Right hindlimb (tissue), 1 donor: ENCODE data around the gene ATP8B1.
"Not testable (repeated sequence)": the region's sequence is repeated elsewhere in the genome, so short reads cannot be mapped to it uniquely, and the experiment has no call there.

Experiments
- DNase-seq: peaks from one replicate; pipeline ENCODE4 v3.0.0-alpha.2; 2018

ATP8B1 gene

DNA sequence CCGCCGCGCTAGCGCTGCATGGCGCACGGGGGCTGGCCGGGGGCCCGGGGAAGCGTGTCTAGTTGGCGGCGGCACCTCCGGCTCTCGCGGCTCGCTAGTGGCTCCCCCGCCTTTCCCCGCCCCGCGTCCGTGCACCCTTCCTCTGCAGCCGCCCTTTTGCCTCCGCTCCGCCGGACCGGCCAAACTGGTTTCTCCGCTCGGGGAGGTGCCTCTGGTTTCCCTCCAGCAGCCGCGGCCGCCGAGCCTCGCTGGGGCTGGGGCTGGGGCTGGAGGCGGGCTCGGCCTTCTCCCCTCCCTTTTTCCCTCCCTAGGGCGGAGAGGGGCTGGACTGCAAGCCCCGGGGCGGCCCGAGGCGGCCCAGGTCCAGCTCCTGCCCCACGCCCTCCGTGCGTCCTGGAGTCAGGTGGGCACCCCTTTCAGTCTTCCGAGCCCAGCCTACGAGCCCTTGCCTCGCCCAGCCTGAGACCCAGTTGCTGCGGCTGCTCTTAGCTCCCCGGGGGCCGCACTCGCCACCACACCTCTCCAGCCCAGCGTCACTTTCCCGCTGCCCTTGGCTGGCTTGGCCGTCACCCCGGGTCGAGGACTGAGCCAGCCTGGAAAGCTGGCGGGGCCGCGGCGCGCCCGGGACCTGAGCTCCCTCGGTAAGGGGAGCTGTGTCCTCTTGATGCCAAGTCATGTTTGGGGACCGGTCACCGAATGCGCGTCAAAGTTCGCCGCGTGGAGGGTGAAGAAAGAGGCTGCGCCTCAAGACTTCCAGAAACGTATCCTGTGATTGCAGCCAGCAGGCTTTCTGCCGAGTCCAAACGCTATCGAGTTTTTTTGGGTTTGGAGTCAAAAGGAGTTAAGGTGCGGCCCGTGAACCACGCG is at the start of gene ATP8B1:
Gene ATP8B1 (minus strand): TSS at position 213 of the 867 bp plus-strand sequence. CDS start 71,508 bp downstream, outside the sequence.
- DNase-seq: peak; percentile 73

DNA sequence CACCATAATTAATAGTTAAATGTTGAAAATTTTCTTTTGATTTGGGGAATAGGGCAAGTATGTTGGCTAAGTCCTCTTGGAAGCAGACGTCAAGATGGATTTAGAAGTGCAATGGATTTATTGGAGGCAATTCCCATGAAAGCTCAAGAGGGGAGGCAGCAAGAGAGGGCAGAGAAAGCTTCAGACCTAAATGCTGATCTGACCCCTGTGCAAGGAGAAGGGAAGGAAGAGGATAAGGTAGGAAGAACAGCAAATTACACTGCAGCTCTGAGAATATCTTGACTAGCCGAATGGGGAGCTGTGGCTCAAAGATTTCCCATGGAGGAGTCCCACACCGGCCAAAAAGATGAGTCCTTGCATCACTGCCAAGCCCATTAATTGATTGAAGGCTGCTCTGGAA is 46.9 kb upstream of the ATP8B1 start:
- no peak for DNase-seq

DNA sequence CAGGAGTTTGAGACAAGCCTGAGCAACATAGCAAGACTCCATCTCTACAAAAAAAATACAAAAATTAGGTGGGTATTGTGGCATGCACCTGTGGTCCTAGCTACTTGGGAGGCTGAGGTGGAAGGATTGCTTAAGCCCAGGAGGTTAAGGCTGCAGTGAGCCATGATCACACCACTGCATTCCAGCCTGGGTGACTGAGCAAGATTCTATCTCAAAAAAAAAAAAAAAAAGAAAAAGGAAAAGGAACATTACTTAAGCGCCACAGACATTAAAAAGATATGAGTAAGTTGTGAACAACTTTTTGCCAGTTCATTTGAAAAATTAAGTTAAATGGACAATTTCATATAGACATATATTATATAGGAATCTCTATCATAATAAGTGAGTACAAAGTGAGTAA is 45.3 kb upstream of the ATP8B1 start:
- DNase-seq: not testable (repeated sequence)

DNA sequence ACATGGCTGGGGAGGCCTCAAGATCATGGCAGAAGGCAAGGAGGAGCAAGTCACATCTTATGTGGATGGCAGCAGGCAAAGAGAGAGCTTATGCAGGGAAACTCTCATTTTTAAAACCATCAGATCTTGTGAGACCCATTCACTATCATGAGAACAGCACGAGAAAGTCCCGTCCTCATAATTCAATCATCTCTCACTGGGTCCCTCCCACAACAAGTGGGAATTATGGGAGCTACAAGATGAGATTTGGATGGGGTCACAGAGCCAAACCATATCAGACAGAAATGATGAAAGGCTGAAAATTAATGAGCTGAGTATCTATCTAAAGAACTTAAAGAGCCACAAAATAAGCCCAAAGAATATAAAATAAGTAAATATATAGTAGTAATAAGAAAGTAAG is 44.3 kb upstream of the ATP8B1 start:
- DNase-seq: not testable (repeated sequence)

DNA sequence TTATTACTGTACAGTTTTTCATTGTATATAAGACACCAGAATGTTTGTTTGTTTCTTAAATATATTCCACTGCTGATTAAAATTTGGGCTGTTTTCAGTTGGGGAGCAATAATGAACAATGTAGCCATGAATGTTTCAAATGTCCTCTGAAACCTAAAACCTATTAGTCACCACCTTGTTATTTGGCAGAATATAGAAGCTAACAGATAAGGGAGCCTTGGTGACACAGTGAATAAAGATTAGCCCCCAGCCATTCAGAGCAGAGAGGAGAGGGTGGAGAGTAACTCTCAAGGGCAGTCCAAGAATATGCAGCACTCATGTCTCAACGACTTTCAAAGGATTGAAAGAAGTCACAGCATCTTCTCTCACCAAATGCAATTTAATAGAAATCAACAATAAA is 43.1 kb upstream of the ATP8B1 start:
- no peak for DNase-seq

DNA sequence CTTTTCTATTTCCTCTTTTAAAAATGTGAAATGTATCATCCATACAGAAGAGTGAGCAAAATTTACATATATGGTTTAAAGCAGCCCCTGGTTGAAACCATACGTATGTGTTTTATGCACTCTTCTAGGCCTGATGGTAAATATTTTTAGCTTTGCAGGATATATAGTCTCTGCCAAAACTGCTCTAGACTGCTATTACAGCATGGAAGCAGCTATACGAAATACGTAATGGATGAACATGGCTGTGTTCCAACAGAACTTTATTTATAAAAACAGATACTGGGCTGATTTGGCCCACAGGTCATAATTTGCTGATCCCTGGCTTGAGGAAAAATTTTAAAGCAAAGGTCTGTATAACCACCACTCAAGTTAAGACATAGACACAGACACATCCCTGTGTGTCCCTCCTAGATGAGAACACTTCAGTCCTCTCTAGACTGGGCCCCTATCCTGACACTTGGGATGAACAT is 42.5 kb upstream of the ATP8B1 start:
- DNase-seq: no peak

DNA sequence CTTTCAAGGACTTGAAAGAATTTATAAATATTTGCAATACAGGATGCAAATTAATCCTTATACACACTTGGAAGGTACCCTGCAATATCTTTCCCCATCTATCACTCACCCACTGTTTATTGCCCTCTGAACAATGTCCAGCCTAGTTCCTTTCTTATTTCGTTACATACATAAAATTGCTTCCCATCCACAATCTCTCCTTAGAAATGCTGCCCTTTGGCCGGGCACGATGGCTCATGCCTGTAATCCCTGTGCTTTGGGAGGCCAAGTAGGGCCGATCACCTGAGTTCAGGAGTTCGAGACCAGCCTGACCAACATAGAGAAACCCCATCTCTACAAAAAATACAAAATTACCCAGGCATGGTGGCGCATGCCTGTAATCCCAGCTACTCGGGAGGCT is 41.2 kb upstream of the ATP8B1 start:
- DNase-seq: no peak

DNA sequence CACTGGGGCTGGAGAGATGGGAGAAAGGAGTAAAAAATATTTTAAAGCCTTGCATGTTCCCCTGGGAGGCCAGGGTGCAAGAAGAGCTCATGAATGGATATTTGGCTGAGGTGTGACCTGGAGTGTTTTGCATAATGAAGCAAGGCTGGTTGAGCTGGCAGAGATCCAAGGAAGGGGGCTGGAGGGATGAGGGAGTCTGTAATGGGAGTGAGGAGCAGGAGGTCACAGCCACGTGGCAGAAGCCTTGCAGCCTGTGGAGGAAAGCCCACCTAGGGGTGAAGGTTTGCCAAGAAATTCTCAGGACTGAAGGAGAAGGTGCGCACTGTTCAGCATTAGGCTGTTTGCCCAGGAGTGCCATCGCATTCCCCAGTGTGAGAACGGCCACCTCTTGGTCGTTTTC is 40.3 kb upstream of the ATP8B1 start:
- no peak for DNase-seq

DNA sequence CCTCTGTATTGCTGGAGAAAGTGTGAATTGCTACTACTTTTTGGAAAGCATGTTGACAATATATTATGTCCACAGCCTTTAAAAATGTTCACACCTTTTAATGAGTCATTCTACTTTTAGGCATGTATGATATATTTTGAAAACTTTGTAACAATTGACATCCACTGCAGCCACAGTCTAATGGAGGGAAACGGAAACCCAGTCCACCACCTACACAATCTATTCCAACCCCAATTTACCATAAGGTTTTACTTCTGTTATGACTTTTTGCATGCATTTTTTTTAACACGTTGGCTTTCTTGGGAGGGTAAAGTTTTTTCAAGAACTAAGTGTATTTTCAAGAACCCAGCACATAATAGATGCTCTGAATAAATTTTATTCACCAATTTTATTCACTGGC is 38.5 kb upstream of the ATP8B1 start:
- no peak for DNase-seq

DNA sequence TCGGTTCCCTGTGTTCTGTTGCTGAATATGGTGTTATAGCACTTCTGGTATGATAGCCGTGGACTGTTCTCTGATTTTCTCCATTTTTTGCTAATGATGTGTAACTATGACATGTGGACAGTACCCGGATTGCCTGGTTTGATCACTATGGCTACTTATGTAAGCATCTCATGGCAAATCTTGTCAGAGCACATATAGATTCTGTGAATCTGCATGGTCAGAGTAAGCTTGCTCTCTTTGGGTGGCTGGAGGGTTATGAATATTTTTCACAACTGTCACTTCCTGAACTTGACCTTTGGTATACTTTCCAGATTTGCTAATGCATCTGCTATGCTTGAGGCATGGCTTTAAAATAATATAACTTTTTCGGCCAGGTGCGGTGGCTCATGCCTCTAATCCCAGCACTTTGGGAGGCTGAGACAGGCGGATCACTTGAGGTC is 36.8 kb upstream of the ATP8B1 start:
- no peak for DNase-seq

DNA sequence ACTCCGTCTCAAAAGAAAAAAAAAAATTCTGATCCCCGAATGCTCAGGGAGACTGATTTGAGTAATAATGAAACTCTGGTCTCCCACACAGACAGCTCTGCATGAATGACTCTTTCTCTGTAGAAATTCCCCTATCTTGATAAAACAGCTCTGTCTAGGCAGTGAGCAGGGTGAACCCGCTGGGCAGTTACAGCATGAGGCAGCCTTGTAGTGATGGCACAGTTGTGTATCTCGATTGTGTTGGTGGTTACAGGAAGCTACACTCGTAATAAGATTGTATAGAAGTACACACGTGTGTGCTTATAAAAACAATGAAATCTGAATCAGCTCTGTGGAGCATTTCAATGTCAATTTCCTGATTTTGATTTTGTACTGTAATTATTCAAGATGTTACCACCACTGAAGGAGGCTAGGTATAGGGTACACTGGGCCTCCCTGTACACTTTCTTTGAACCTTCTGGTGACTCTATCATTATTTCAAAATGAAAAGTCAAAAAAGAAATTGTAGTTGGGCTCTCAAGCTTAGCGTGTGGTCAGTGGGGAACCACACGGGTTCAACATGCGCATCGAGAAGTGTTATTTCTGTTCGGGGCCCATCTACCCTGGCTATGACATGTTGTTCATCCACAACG is 34.9 kb upstream of the ATP8B1 start:
- no peak for DNase-seq

DNA sequence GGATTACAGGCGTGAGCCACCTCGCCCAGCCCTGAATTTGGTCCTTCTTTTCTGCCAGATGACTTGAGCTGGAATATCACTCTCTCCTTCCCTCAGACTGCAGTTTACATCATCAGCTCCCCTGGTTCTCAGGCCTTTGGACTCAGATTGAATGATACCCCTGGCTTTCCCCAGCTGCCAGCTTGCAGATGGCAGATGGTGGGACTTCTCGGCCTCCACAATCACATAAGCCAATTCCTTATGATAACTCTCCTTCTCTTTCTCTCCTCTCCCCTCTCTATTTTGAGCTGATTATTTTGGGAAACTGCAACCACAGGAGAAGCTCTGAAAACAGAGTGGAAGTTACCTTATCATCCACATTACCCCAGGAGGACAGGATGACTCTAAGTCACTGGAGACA is 33.4 kb upstream of the ATP8B1 start:
- DNase-seq: no peak

DNA sequence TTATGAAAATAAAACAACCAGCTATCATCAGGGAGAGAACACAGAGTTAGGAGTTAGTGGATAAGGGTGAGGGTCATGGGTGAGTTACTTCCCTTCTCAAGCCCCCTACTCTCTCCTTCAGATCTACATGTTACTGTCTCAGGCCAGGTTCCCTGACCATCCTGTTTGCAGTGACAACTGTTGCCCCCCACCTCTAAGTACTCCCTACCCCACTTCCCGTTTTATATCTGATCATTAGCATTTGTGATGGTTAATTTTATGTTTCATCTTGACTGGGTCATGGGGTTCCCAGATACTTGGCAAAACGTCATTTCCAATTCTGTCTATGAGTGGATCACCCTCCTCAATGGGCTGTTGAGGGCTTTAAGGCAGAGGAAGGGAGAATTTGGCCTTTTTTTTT is 32.8 kb upstream of the ATP8B1 start:
- no peak for DNase-seq

DNA sequence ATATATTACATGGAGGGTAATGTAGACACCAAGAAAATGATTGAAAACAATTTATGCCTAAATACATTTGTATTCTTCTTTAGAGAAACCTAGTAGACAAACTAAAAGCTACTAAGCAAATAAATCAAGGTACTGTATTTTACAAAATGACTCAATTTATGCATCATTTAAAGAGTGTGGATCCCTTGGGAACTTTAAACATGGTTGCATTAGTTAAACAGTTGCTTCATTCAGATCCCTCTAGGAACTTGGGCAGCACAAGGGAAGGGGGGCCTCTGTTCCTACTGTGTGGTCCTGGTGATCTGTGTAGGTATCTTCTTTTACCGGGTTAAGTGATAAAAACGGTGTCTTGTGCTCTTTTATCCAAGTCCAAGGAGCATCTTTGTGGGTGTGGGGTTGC is 31.5 kb upstream of the ATP8B1 start:
- no peak for DNase-seq

DNA sequence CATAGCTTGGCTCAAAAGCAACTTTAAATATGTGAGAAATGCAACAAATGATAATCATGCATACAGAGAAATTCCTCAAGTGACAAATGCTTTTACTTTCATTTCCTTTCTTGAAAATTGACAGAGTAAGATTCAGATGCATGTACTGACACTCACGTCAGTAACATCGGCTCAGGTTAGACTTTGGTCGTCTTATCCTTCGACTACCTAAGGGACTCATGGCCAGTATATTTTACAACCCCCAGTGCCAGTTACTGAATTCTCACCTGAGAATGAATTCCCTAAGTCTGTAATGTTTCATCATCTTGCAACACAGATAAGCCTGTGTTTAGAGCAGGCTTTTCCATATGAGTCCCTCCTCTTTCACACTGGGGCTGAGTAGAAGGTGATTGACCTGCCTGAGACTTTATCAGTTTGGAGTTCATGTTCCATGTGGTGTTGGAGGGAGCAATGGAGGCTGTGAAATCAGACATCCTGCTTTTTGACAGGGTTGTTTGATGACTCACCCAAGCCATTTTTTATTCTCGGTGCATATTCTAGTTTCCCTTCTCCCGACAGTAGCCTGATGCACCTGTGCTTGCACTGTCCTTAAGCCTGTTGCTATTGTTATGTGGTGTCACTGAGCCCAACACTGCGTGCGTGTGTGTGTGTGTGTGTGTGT is 30.5 kb upstream of the ATP8B1 start:
- no peak for DNase-seq

DNA sequence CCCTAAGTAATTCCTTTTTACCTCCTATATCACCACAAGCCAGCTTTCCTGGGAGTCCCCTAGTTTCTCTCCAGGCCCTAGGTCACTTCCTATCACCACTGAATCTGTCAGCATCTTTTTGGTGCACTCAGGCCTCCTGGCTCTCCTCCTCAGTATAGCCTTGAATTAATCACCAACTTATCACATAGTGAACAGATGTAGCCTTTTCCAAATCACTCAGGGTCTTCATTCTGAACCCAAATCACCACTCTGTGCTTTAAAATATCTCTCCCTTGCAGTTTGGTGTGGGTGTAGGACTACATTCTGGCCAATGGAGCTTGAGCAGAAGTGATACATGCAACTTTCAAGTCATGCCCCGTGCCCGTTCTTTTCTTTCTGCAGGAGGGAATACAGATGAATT is 29.6 kb upstream of the ATP8B1 start:
- DNase-seq: no peak

DNA sequence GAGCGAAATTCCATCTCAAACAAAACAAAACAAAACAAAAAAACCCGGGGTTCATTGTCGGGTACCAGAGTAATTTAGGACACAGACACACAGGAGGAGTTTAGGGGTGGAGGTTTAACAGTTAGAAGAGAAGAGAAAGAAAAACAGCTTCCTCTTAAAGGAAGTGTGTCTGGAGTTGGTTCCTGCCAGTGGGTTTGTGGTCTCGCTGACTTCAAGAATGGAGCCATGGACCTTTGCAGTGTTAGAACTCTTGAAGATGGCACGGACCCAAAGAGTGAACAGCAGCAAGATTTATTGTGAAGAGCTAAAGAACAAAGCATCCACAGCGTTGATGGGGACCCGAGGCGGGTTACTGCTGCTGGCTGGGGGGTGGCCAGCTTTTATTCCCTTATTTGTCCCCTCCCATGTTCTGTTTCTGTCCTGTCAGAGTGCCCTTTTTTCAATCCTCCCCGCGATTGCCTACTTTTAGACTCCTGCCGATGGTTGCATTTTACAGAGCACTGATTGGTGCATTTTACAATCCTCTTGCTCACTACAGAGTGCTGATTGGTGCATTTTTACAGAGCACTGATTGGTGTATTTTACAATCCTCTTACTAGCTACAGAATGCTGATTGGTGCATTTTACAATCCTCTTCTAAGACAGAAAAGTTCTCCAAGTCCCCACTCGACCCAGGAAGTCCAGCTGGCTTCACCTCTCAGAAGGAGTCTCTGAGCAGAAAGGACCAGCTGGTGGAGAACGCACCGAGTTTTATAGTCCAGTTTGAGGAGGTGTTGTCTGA is 28.7 kb upstream of the ATP8B1 start:
- DNase-seq: no peak

DNA sequence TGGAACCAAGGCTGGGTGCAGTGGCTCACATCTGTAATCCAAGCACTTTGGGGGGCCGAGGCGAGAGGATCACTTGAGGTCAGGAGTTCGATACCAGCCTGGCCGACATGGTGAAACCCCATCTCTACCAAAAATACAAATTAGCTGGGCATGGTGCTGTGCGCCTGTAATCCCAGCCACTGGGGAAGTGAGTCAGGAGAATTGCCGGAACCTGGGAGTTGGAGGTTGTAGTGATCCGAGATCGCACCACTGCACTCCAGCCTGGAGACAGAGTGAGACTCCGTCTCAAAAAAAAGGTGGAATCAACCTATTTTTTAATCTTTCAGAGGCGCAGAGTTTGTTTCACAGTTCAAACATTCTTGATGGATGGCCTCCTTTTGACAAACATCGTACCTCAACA is 24.5 kb upstream of the ATP8B1 start:
- no peak for DNase-seq

DNA sequence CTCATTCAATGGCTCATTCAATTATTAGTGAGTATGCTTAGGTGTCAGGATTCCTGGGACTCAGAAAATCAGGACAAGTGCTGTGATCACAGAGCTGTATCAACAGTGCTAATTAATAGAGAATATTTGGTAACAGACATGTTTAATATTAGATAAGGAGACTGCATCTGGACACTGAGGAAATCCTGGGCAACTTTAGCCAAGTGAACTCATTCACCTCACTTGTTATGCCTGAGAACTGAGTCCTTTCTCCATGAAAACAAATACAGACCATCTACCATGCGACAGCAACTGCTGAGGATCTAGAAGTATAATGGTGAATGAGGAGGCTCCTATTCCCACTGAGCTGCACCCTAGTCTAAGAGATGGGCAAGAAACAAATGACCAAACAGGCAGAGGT is 23.1 kb upstream of the ATP8B1 start:
- DNase-seq: no peak

DNA sequence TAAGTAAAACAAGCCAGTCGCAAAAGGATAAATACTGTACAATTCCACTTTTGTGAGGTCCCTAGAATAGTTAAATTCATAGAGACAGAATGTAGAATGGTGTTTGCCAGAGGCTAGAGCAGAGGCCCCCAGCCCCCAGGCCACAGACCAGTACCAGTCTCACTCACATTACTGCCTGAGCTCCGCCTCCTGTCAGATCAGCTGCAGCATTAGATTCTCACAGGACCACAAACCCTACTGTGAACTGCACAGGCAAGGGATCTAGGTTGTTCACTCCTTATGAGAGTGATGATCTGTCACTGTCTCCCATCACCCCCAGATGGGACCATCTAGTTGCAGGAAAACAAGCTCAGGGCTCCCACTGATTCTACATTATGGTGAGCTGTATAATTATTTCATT is 17.5 kb upstream of the ATP8B1 start:
- DNase-seq: not testable (repeated sequence)

DNA sequence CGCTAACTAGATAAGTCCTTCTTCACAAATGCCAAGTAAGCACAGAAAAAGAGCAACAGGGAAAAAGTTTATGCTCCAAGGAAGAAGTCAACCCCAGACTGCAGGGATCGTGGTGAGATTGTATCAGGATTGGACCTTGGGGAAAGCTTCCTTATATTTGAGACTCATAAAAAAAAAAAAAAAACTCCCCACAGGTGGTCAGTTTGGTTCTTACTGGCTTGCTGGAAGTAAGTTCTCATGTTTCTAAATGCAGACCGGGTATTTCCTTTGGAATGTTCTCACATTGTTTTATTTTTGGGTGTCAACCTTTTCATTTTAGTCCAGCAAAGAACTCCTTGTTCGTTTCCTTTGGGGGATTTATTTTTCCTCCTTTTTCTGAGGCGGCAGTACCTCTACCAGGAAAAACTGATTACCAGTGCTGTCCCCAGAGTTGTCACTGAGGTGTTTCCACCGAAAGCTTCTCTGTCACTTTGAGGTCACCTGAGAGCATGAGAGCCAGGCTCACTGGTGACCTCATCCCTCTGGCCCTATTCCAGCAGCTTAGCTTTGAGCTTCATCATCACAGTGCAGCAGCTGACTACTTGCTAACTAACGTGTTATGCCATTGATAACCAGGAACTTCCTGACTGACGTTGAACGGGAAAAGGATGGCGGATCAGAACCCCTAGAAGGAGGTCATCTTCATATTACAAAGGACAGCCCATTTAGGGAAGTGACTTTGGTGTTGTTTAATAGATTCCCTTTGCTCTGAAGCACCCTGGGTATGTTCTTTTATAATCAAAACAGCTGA is 16.8 kb upstream of the ATP8B1 start:
- DNase-seq: peak; percentile 41

DNA sequence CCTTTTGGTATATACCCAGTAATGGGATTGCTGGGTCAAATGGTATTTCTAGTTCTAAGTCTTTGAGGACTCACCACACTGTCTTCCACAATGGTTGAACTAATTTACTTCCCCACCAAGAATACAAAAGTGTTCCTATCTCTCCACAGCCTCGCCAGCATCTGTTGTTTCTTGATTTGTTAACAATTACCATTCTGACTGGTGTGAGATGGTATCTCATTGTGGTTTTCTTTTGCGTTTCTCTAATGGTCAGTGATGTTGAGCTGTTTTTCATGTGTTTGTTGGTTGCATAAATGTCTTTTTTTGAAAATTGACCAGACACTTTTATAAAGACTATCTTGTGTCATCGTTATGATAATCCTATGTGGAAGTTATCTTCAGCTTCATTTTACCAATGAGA is 16.0 kb upstream of the ATP8B1 start:
- DNase-seq: no peak
